Stimulated activated CD8-positive, alpha-beta memory T cell treated with anti-CD3 and anti-CD28 coated beads, Interleukin-15, amount 100 ng/mL, for 24 hours (primary cell): ENCODE measurements around the gene MED4.
A peak's percentile ranks its signal among the peaks of the same experiment; 100 is the strongest.

Experiments
- DNase-seq: peaks from one replicate; pipeline ENCODE4 v3.0.0-alpha.2; 2020; ENCODE audit warnings: low read depth

The MED4 gene, protein sequence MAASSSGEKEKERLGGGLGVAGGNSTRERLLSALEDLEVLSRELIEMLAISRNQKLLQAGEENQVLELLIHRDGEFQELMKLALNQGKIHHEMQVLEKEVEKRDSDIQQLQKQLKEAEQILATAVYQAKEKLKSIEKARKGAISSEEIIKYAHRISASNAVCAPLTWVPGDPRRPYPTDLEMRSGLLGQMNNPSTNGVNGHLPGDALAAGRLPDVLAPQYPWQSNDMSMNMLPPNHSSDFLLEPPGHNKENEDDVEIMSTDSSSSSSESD

DNA sequence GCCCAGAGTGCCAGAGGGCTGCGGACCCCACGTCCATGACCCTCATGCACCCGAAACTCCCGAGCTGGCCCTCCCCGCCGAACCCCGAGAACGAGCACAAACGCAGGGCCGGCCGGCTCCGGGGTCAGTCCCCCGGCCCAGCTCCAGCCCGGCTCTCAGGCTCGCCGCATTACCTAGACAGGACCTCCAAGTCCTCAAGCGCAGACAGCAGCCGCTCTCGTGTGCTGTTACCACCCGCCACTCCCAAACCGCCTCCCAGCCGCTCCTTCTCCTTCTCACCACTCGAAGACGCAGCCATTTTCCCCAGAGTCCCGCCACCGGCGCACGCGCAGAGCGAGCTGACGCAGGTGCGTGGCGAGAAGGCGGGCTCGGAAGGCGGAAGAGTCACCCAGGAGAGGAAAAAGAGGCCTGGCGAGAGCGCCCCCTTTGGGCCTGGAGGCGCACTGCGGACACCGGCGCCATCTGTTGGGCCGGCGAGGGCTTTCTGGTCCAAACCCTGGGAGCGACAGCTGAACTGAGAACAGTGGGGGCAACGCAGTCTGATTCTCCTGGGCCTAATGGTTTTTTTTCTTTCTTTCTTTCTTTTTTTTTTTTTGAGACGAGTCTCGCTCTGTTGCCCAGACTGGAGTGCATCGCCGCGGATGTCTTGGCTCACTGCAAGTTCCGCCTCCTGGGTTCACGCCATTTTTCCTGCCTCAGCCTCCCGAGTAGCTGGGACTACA is at the start of gene MED4:
MED4 (minus strand) TSS at position 324 of the 722 bp plus-strand sequence; CDS start at position 298, 26 bp downstream.
- peak; percentile 99 for DNase-seq

DNA sequence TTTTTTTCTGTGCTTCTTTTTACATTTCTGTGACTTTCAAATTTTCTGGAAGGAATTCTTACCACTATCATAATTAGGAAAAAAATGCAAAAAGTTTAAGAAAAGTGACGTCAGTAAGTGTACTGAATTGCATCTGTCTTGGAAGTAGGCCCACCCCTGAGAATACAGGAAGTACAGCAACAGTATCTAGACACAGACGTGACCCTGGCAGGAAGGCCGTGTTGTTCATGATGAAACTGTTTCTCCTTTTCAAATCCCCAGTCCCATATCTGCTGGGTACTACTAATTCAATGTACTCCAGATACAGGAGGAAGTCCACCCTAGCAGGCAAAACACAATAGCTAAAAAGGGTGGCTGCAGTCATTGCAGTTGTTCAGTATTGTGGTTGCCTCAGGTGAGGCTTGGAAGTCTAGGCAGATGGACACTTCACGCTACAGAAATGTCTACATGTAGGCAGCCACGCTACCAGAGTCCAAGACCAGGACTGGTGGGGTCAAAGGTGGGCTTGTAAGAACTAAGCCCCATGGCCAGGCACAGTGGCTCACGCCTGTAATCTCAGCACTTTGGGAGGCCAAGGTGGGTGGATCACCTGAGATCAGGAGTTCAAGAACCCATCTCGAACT is 49.6 kb upstream of the MED4 start:
- DNase-seq: no peak

DNA sequence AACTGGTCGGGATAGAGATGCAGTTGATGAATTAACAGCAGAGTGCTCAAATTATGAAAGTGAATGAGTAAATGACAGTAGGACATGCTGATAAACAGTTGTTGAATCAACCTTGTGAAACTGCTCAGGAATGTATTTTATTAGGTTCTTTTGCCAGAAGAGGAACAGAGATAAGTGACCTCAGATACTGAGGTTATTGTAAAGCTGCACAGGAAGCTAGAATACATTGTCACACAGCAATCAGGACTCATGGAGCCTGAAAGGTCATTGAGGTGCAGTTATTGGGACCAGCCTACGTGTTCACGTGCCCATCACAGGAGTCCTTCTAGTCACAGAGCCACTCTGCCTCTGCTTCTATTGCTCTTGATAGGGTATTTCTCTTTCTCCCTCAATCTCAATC is 47.5 kb upstream of the MED4 start:
- no peak for DNase-seq

DNA sequence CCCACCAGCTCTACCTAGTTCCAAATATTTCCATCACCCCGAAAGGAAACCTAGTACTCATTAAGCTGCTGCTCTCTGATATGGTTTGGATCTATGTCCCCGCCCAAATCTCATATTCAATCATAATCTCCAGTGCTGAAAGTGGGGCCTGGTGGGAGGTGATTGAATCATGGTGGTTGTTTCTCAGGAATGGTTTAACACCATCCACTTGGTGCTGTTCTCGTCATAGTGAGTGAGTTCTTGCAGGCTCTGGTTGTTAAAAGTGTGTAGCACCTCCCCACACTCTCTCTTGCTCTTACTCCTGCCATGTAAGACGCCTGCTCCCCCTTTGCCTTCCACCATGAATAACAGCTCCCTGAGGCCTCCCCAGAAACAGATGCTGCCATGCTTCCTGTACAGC is 43.4 kb upstream of the MED4 start:
- no peak for DNase-seq

DNA sequence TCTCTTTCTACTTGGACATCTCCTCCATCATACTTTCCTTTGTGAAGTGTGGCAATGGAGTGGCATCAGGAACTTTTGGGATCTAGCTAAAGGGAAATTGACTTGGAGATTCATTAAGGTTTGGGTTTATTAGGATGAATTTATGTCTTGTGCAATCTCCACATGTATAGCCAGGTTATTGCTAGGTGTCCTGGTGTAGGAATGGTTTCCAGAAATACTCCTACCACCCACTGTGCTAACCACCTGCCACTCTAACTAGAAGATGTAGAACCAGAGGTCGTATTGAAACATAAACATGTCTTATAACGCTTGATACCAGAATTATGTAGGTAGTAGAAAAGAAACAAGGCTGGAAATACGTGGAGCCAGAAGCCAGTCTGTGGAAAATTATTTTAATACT is 38.1 kb upstream of the MED4 start:
- no peak for DNase-seq

DNA sequence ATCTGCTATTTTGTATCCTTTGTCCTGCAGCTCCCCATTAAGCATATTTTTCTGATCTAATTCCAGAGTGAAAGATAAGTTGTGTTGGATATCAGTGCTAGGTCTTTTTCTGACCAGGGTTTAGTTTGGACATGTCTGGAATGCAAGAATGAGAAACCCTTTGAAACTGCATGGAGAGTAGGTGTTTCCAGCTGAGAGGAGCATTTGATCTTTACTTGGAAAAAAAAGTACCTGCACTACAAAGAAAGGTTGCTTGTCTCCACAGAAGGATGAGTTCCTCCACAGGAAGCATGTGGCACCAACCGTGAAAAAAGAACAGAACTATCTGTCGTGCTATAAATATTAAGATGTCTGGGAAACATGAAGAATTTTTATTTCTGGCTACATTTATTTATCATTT is 36.6 kb upstream of the MED4 start:
- no peak for DNase-seq

DNA sequence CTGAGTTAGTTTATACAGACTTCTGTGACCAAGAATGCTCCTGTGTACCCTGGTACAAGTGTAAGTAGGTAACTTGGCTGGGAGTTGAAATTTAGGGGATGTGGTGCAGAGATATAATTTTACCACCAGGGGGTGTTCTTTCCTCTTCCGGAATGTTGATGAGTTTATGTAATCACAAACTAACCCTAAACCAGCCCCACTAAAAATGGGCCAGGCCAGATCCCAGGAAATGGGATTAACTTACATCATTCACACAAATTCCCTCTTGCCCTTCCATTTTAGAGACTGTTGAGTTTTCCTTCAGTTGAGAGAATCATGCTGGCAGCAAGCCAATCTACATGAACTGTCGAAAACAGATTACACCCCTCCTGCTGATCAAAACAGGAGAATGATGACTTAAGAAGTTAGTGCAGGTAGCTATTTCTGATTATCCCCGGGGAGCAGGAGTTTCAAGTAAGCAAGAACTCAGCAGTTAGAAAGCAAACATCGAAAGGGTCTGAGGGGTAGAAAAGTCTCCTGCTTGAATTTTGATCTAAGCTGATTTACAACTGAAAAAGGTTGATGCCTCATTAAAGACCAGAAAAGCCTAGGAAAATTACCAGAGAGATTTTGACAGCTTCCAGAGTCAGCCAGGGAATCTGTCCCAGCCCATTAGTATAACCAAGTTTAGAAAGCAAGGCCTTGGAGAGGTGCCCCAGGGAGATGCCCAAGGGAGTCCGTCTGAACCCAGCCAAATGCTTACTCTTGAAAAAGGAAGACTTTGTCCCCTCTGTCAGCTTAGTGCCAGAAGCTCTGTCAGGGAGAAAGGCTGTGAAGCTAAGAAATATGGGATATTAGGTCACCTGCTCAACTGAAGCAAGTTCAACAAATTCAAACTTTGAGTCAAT is 32.3 kb upstream of the MED4 start:
- DNase-seq: no peak

DNA sequence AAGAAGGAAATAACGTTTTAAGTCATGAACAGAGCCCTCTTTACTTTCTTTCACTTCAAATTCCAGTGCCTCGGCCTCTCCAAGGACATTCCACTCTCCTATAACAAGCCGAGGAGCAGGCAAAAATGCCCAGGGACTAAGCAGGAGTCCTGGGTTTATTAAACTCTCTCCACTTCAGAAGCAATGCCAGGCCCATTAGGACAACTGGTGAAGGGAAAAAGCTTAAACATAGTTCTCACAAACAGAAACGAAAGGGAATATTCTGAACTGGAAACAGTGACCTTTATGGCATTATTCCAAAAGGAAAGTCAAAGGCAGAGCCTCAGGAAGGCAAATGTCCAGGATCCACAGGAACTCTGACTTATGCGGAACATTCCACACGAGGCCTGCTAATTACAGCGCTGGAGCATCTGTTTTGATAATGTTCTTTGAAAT is 30.9 kb upstream of the MED4 start:
- no peak for DNase-seq

DNA sequence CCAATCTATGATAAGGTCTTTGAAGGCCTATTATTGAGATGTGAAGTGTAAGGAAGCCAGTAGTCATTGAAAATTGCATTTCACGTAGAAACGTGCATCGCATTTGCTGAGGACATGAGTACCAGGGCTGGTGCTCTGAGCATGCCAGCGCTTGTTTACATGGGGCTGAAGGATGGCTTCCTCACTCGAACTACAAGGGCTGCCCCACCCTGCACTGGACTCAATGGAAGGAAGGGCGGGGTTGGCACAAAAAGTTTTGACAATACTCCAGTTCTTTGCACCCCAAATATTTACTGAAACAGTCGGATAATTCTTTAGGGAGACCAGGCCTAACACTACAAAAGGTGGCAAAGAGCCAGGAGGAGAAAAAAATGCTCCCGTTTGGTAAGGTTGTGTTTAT is 28.9 kb upstream of the MED4 start:
- no peak for DNase-seq

DNA sequence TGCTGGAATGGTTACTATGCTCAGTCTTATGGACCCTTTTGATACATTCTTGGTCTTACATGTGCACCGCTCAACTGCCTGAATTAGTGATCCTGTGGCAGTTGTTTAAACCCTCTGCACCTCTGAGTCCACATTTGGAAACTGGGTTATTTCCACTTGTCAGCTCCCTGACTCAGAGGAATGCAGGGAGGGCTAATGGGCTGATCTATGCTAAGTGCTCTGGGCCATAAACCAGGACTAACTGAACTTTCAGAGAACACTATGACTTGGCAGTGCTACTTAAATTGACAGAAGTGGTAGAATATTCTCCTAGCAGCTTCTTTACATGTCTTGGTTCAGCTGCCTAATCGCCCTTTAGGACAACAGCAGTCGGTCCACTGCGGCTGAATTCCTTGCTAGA is 26.8 kb upstream of the MED4 start:
- no peak for DNase-seq

DNA sequence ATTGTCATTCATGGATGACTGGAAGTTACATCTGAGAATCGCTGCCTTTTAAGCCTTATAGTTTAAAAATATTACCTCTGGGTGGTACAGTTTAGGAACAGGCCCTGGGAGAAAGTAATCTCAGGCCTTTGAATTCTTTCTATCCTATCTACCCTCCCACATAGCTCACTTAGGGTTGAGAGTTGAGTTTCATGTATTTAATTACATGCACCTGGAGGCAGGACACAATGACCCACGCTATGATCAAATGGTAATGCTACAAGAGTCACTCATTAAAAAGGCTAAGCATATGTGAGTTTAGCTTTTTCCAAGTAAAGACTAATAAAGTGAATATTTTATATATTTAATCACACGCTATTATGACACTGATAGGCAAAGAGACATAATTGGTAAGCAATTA is 25.3 kb upstream of the MED4 start:
- no peak for DNase-seq

DNA sequence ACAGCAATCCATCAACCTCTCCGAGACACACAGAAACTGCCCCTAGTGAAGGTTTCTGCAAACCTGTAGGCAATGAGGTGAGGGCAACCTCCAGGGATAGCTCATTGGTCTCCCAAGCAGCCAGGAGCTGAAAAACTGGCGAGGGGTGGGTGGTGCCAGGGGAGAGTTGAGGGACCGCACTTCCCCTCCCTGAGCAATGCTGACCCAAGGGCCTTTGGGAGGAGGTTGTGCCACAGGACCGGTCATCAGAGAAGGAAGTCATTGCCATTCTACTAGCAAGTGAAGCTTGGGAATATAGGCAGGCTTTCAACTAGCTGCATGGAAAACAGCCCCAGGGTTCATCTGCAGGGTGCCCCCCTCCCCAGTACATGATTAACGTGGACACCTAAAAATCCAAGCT is 23.1 kb upstream of the MED4 start:
- DNase-seq: no peak

DNA sequence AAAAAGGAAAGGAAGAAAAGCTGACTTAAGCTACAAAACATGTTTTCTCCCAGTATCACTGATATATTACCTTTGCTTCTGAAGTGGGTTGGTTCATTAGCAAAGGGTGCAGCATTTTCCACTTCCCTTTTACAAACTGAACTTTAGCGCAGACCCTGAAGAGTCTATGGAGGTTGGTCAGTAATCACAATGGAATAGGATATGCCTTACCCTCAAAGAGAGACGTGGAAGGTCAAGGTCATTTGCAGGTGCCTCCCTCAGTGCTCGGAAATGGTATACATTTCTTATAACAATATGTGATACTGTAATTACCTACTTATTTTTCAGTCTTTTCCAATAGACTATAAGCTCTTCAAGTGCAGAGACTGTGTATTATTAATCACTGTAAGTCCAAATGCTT is 21.9 kb upstream of the MED4 start:
- no peak for DNase-seq

DNA sequence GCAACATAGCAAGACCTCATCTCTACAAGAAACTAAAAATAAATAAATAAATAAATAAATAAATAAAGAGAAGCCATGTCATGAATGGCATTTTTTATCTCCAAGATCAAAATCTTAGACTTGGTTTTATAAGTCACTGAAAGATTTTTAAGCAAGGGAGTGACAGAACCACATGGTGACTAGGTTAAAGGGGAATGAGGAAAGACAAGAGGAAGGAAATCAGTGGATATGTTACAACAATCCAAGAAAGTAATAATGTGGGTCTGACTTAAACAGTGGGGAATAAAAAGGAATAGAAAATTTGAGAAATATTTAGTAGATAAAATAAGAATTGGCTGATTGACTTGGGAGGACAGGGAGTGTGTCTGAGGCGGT is 18.8 kb upstream of the MED4 start:
- no peak for DNase-seq

DNA sequence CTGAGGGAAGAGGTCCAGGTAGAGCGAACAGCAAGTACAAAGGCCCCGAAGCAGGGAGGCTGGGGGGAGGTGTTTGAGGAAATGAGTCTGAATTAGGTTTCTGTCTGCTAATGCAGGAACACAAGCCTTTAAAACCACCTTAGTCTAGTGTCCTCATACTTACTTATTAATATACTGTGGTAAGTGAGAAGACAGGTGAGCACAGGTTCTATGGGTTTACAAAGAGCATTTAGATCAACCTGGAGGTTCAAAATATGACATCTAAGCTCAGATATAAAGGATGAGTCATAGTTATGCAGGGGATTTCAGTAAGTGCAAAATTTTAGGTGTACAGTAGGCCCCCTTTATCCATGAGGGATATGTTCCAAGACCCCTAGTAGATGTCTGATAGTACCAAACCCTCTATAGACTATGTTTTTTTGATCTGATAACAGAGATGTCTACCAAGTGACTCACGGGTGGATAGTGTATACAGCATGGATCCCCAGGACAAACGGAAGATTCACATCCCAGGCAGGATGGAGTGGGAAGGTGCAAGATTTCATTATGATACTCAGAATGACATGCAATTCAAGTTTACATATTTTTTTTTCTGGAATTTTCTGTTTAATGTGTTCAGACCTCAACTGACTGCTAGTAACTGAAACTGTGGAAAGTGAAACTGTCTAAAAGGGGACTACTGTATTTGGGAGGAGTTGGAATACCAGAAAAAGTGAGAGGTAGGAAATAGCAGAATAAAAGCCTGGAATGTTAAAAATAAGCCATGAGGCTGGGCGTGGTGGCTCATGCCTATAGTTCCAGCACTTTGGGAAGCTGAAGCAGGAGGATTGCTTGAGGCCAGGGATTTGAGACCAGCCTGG is 18.2 kb upstream of the MED4 start:
- no peak for DNase-seq

DNA sequence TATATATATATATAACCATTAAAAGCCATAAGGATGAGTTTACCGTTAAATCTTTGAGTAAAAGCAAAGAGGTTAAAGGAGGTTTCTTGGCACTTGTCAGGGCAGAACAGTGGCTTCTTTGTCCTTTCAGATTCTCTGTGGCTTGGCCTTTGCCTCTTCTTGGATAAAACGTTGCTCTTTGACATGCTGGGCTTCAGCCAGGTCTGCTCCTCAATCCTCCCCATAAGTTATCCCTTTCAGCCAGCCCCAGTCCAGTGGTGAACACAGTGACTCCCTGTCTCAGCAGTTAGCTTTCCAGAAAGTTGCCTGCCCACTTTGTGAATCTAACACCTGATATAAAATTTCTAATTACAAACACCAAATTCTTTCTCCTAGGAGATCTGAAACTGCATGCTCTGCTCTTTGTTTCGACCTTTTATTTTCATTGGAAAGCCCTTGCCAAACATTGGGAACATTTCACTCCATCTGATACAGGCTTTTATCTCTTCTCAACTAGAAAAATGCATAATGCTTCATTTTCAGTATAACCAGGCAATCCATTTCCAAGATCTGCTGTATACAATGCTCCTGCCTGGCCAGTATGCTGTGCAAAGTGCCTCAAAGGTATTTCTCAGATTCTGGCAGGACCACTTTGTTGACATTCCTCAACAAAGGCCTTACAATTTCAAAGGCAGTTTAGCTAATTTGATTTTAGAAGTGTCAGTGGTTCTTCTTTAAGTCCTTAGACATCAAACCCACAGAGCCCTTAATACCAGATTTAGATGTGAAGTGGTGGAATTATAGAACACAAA is 16.2 kb upstream of the MED4 start:
- no peak for DNase-seq

DNA sequence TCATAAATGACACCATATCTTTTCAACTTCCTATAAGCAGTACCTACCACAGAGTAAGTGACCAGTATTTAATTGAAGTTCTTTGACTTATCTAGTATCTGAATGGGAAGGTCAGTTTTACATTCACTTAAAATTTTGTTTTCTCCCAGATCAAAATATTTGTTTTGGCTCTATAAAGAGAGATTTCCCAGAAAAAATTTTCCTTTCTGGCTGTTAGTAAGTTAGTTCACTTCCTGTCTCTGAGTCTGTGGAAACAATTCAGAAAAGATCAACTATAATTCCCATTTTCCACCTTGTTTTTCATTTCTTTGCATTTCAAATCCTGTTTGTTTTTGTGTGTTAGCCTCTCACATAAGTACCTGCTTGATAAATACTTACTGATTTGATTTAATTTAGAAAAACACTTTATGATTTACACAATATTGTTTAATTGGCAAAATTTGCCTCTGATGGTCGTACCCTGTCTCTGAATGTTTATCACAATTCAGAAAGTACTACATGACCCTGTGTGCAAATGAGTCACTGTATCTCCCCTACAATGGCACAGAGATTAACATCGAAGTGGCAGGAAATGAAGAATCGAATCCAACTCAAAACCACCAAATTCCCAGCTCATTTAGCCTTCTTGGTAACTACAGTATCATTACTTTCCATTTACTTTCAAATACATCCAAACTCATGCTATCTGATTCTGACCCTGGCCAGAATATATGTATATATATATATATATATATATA is 15.4 kb upstream of the MED4 start:
- no peak for DNase-seq

DNA sequence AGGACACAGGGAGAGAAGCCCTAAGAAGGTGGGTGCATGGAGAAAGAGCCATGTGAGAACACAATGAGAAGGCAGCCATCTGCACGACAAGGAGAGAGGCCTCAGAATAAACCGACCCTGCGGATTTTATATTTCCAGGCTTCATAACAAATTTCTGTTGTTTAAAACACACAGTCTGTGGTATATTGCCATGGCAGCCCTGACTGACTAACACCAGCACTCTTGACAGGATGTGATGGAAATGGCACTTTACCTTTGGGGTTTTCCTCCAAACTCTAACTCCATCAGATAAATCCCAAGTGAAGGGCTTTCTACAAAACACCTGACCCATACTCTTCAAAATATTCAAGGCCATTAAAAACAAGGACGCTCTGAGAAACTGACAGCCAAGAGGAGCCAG is 13.2 kb upstream of the MED4 start:
- no peak for DNase-seq

DNA sequence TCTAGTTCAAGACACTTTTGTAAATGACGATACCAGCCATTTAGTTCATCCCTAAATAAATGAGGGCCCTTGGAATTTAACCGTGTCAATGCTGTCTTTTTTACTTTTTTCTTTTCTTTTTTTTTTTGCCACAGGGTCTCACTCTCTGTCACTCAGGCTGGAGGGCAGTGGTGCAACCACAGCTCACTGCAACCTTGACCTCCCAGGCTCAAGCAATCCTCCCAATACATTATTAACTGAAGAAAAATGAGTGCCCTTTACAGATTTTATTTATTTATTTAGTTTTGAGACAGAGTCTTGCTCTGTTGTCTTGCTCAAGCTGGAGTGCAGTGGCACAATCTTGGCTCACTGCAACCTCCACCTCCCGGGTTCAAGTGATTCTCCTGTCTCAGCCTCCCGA is 2.9 kb upstream of the MED4 start:
- no peak for DNase-seq

DNA sequence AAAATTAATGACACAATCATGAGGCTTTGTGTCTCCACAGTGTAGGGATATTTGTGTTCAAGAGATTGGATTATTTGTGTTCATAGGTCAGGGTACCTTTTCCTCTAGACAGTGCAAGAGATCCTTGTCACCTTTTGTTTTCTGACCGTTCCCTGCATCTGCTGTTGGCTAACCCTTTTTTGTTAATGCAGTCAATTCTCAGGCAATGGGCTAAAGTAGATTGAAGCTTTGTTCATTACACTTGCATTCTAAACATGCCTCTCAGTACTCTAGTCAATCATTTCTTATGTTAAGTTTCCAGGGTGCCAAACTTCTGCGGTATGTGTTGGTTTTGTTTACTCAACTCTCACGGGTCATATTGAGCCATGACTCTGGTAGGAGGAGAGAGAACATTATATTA is 1.8 kb upstream of the MED4 start:
- no peak for DNase-seq
